ENCODE results near the gene TWSG1. TPM values are rescaled to one million over a fixed set of nuclear protein-coding genes. Genes with fewer than 3 reads are reported as not detected.

TWSG1 gene
- polyA plus RNA-seq, 2 of the 4 experiments (the other 2 are of a cell fraction): 20.6 to 38.3 TPM

DNA sequence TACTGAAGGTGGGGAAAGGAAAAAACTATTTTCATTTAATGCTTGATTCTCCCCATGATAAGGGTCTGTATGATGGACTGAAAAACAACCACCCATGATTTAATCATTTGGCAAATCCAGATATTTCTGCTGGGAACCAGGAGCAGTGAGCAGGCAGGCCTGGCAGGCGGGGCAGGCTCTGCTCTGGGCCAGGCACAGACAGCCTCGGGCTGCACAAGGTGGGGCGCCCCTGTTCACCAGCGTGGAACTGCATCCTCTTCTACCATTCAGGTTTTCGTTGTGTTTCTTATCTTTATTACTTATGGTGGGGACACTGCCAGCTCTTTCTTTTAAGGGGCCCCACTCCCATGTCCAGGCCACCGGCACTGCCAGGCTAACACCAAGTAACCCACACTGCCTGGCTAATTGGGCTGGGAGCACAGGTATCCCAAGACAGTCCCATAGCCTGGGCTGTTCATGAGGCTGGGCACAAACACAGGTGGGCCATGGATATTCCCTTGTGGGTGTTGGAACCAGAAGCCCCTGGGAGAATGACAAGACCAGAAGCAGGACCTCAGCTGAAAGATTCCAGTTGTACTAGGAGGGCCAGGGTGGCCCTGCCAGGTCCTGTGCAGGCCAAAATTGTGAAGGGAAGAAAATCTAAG is 83.6 kb downstream of the TWSG1 start:
- Histone ChIP-seq H3K4me1 (no peaks in the 10 kb centered on the region), H3K4me3 (no peak overlapping the region), H3K27ac (no peak overlapping the region), H3K4me2 (no peak overlapping the region), H3K9me3 (no peaks in the 10 kb centered on the region)
- DNase-seq (ENCODE audit: low read depth in 1 of 2, low spot score in 1 of 2) (no peak), ATAC-seq (no peak), FAIRE-seq (no peak)
- TF ChIP-seq HOXB13 (CRISPR knock-in tag; IDR thresholded peaks at IDR 0.05; ENCODE audit: low read depth) (no peak), EHMT2 (IDR thresholded peaks at IDR 0.05; ENCODE audit: low read depth) (no peak), RARB (CRISPR knock-in tag; IDR thresholded peaks at IDR 0.05) (no peak), ZNF302 (CRISPR knock-in tag; IDR thresholded peaks at IDR 0.05) (no peak), NFE2L2 (conservative IDR thresholded peaks at IDR 0.05; ENCODE audit: low read length) (no peak)
- TF ChIP-seq, protein P1, sequence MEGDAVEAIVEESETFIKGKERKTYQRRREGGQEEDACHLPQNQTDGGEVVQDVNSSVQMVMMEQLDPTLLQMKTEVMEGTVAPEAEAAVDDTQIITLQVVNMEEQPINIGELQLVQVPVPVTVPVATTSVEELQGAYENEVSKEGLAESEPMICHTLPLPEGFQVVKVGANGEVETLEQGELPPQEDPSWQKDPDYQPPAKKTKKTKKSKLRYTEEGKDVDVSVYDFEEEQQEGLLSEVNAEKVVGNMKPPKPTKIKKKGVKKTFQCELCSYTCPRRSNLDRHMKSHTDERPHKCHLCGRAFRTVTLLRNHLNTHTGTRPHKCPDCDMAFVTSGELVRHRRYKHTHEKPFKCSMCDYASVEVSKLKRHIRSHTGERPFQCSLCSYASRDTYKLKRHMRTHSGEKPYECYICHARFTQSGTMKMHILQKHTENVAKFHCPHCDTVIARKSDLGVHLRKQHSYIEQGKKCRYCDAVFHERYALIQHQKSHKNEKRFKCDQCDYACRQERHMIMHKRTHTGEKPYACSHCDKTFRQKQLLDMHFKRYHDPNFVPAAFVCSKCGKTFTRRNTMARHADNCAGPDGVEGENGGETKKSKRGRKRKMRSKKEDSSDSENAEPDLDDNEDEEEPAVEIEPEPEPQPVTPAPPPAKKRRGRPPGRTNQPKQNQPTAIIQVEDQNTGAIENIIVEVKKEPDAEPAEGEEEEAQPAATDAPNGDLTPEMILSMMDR (IDR thresholded peaks at IDR 0.05): no peak
- ChIA-PET CTCF (no interaction called here), POLR2A (no interaction called here)
- 79% methylated on average over 6 of the region's 6 CpGs for WGBS (ENCODE audit: missing lambda C conversion rate)

DNA sequence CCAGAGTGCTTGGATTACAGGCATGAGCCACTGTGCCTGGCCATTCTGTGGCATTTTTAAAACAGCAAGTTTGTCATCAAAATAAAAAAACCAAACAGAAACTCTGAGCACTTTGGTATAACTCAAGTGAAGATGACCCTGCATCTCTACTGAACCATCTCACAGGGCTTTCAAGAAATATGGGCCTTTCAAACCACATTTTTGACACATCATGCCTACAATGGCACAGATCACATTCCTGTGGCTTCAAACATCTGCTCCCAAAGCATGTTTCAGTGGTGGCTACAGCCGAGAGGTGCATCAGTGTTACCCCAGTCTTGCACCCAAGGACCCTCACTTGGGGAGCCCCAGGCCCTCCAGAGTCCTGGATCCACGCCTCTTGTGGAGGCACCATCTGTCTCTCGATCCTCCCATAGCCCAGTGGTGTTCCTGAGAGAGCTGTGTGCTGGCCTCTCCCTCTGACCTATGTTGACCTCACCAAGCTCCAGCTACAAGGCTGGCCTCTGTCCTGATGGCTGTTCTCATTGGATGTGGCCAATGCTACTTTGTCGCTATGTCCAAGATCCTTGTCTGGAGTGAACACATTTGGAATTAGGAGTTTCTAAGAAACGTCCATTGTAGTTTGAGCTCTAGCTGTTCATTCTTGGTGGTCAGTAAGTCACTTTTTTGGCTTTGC is 85.5 kb downstream of the TWSG1 start:
- no peak for FAIRE-seq

More for the DNA sequence above, 85.5 kb downstream of the TWSG1 start:
- CTCF ChIA-PET: interaction anchor here (0.7 kb wide), 1 partner anchor 11 kb away, joined by 3 read pairs; no protein-coding TSS in a partner anchor
- TF ChIP-seq CHD2 (IDR thresholded peaks at IDR 0.05; ENCODE audit: low read length, partially characterized antibody) (no peak), RFX5 (IDR thresholded peaks at IDR 0.05) (no peak), MAZ (IDR thresholded peaks at IDR 0.05; ENCODE audit: borderline replicate concordance, low read depth, low read length) (no peak), NPAS2 (CRISPR knock-in tag; IDR thresholded peaks at IDR 0.05; ENCODE audit: borderline replicate concordance) (no peak), JUNB (IDR thresholded peaks at IDR 0.05) (no peak), KDM1A (IDR thresholded peaks at IDR 0.05; ENCODE audit: low read depth) (no peak), SREBF2 (IDR thresholded peaks at IDR 0.05) (no peak), TP53 (CRISPR knock-in tag; IDR thresholded peaks at IDR 0.05) (no peak), FOXS1 (CRISPR knock-in tag; IDR thresholded peaks at IDR 0.05) (no peak), RAD21 (conservative IDR thresholded peaks at IDR 0.05 in 1 of 2, IDR thresholded peaks at IDR 0.05 in 1 of 2) (no peak), POLR2A (IDR thresholded peaks at IDR 0.05; ENCODE audit: low read length) (no peak), HMGXB4 (CRISPR knock-in tag; IDR thresholded peaks at IDR 0.05; ENCODE audit: borderline replicate concordance) (no peak), POLR2AphosphoS2 (conservative IDR thresholded peaks at IDR 0.05; ENCODE audit: low read length) (no peak), PHF8 (IDR thresholded peaks at IDR 0.05; ENCODE audit: borderline replicate concordance, low read depth) (no peak), ATOH8 (CRISPR knock-in tag; IDR thresholded peaks at IDR 0.05; ENCODE audit: low read depth) (no peak), FOSL2 (IDR thresholded peaks at IDR 0.05) (no peak), FOSL2 (CRISPR knock-in tag; IDR thresholded peaks at IDR 0.05) (no peak), CBX2 (IDR thresholded peaks at IDR 0.05; ENCODE audit: borderline replicate concordance, low read depth) (no peak), ESRRA (IDR thresholded peaks at IDR 0.05; ENCODE audit: borderline replicate concordance, low read length) (no peak)
- TF ChIP-seq, protein P2, sequence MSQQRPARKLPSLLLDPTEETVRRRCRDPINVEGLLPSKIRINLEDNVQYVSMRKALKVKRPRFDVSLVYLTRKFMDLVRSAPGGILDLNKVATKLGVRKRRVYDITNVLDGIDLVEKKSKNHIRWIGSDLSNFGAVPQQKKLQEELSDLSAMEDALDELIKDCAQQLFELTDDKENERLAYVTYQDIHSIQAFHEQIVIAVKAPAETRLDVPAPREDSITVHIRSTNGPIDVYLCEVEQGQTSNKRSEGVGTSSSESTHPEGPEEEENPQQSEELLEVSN (IDR thresholded peaks at IDR 0.05; ENCODE audit: borderline replicate concordance, low read depth): no peak
- TF ChIP-seq, protein P1 (IDR thresholded peaks at IDR 0.05): no peak
- POLR2A ChIA-PET: no interaction called here
- H3K4me1 ChIP-seq: no peaks in the 10 kb centered on the region
- H3K4me3 ChIP-seq: no peak overlapping the region
- DNase-seq (ENCODE audit: low read depth in 1 of 2, low spot score in 1 of 2): no peak
- no peak for ATAC-seq
- H3K9me3 ChIP-seq: no peaks in the 10 kb centered on the region
- no peak overlapping the region for H3K27ac ChIP-seq
- no peak overlapping the region for H3K4me2 ChIP-seq
- WGBS (ENCODE audit: missing lambda C conversion rate): 61% methylated on average over 5 of the region's 5 CpGs
